Measurements from ENCODE around the gene LKAAEAR1. TPM values are rescaled to one million over a fixed set of nuclear protein-coding genes. Genes with fewer than 3 reads are reported as not detected.

Gene LKAAEAR1
- total and polyA plus RNA-seq, 2 of the 13 experiments (the other 11 are each of a cell fraction or from before 2014, with no cell fraction given) = not detected

- TF ChIP-seq HNF1A (IDR thresholded peaks at IDR 0.05; ENCODE audit: low read depth) (no peak), HNF1A (CRISPR knock-in tag; IDR thresholded peaks at IDR 0.05; ENCODE audit: borderline replicate concordance) (peak; percentile 50; the same call in 1 of the 2 replicates), ZNF709 (CRISPR knock-in tag; IDR thresholded peaks at IDR 0.05) (peak; percentile 59; the same call in 1 of the 2 replicates), TERF1 (CRISPR knock-in tag; IDR thresholded peaks at IDR 0.05) (0 out of 2 replicates have a peak, but pooled peaks have one; percentile 10), HOXA5 (CRISPR knock-in tag; IDR thresholded peaks at IDR 0.05) (no peak), SAFB2 (CRISPR knock-in tag; IDR thresholded peaks at IDR 0.05; ENCODE audit: borderline replicate concordance, low read depth) (no peak; the same call in 1 of the 2 replicates), SRSF1 (optimal IDR thresholded peaks at IDR 0.05; ENCODE audit: low read depth, low read length) (peak; percentile 97), POGZ (CRISPR knock-in tag; IDR thresholded peaks at IDR 0.05) (peak; percentile 49; the same call in 1 of the 2 replicates), SCMH1 (CRISPR knock-in tag; IDR thresholded peaks at IDR 0.05; ENCODE audit: borderline replicate concordance) (no peak), ZNF337 (CRISPR knock-in tag; IDR thresholded peaks at IDR 0.05; ENCODE audit: borderline replicate concordance, low read depth) (peak; percentile 15; the same call in 1 of the 2 replicates), SETDB1 (CRISPR knock-in tag; IDR thresholded peaks at IDR 0.05; ENCODE audit: borderline replicate concordance) (no peak), ZNF552 (CRISPR knock-in tag; IDR thresholded peaks at IDR 0.05; ENCODE audit: borderline replicate concordance) (no peak), ZHX2 (IDR thresholded peaks at IDR 0.05; ENCODE audit: low read depth) (no peak), ZHX2 (CRISPR knock-in tag; IDR thresholded peaks at IDR 0.05; ENCODE audit: borderline replicate concordance) (no peak), RCOR2 (CRISPR knock-in tag; IDR thresholded peaks at IDR 0.05) (no peak), NFKBIZ (CRISPR knock-in tag; IDR thresholded peaks at IDR 0.05) (peak; percentile 59; the same call in 1 of the 2 replicates), ZNF883 (CRISPR knock-in tag; IDR thresholded peaks at IDR 0.05; ENCODE audit: not compliant biosample characterization) (no peak), ZNF569 (CRISPR knock-in tag; IDR thresholded peaks at IDR 0.05; ENCODE audit: borderline replicate concordance) (no peak)
Observed at GRCh38 chr20:64049878-64050260, 34.3 kb downstream of the LKAAEAR1 start (continued).

All from HepG2 (cell line).